Astrocyte of the cerebellum (primary cell): Measurements from ENCODE around the gene SEMA4A.

Experiments used
- DNase-seq: peaks from one replicate; pipeline ENCODE4 v3.0.0-alpha.2; 2011; ENCODE audit warnings: low read depth
- H3K4me3 ChIP-seq: 2 replicates; pipeline ENCODE4 v1.5.1; 2011; ENCODE audit warnings: mild to moderate bottlenecking, low read depth, low read length, moderate library complexity
- CTCF ChIP-seq: IDR thresholded peaks from 2 replicates; pipeline ENCODE4 v1.5.1; 2012; ENCODE audit warnings: low read length, low read depth, moderate library complexity, mild to moderate bottlenecking; ENCODE audit errors: missing control alignments
- in situ Hi-C: cut with HindIII; loops from 2 replicates; pipeline ENCODE4 v1.10.0; 2017; ENCODE audit warnings: low sequenced_read_pairs

Gene SEMA4A

GRCh38 chr1:156128654-156129597 is 24.5 kb upstream of the SEMA4A start:
- no peak for DNase-seq

GRCh38 chr1:156129687-156130577 is 23.5 kb upstream of the SEMA4A start:
- peak overlapping the region; percentile 5 for H3K4me3 ChIP-seq
- in situ Hi-C loops = loop anchor here (10.0 kb wide), 1 partner anchor 95 kb away; no protein-coding TSS in a partner anchor
- peak; percentile 94 for DNase-seq
- peak; percentile 96 for TF ChIP-seq CTCF

More at GRCh38 chr1:156128654-156129597, 24.5 kb upstream of the SEMA4A start:
- no peak for TF ChIP-seq CTCF
- H3K4me3 ChIP-seq = peak overlapping the region; percentile 11
- in situ Hi-C loops = no loop called here

- no peak for DNase-seq
- no peak overlapping the region for H3K4me3 ChIP-seq
- no peak for TF ChIP-seq CTCF
Measured at GRCh38 chr1:156130578-156130942, 22.8 kb upstream of the SEMA4A start.

GRCh38 chr1:156134716-156135435 is 18.5 kb upstream of the SEMA4A start:
- H3K4me3 ChIP-seq = no peak overlapping the region
- TF ChIP-seq CTCF = no peak
- in situ Hi-C loops = loop anchor here (5.0 to 10.0 kb wide), 2 partner anchors 90 to 147 kb away; partner anchors contain the start of genes SMG5 and TMEM79
- DNase-seq = no peak

More at GRCh38 chr1:156130578-156130942, 22.8 kb upstream of the SEMA4A start:
- in situ Hi-C loops = loop anchor here (10.0 kb wide), 1 partner anchor 94 kb away; no protein-coding TSS in a partner anchor

GRCh38 chr1:156135930-156136871 is 17.2 kb upstream of the SEMA4A start:
- DNase-seq = no peak
- in situ Hi-C loops = loop anchor here (5.0 to 10.0 kb wide), 2 partner anchors 89 to 146 kb away; partner anchors contain the start of genes SMG5 and TMEM79
- H3K4me3 ChIP-seq = no peak overlapping the region
- no peak for TF ChIP-seq CTCF
